Keratinocyte (primary cell): Measurements from ENCODE around the gene SLIT3. TPM values are rescaled to one million over a fixed set of nuclear protein-coding genes. Genes with fewer than 3 reads are reported as not detected.

ENCODE experiments used
- DNase-seq: peaks from one replicate; pipeline ENCODE4 v3.0.0-alpha.2; 2011; ENCODE audit warnings: low read depth, missing footprints, low spot score
- FAIRE-seq: peaks from 2 replicates; lab custom pipeline; 2011; peaks lifted over from hg19 to GRCh38; lab: Jason Lieb, UNC
- H2AFZ ChIP-seq: 2 replicates; pipeline ENCODE4 v1.6.0; 2012; ENCODE audit warnings: low read length, control low read depth, inconsistent platforms; ENCODE audit not compliant: control insufficient read depth
- H3K27ac ChIP-seq: 2 replicates; pipeline ENCODE4 v1.5.1; 2011; ENCODE audit warnings: low read length; ENCODE audit not compliant: control insufficient read depth, insufficient read depth
- H3K27me3 ChIP-seq: 3 replicates; pipeline ENCODE4 v1.6.0; 2011; ENCODE audit warnings: low read length; ENCODE audit not compliant: control insufficient read depth, insufficient read depth; ENCODE audit errors: extremely low read depth
- H3K36me3 ChIP-seq, 2 experiments: 2 replicates in 1 of 2; 3 replicates in 1 of 2; pipeline ENCODE4 v1.5.1; 2011; ENCODE audit warnings: low read length in 2 of 2, mild to moderate bottlenecking in 1 of 2; ENCODE audit not compliant: control insufficient read depth in 2 of 2, insufficient read depth in 2 of 2; ENCODE audit errors: extremely low read depth in 1 of 2
- H3K4me1 ChIP-seq: 3 replicates; pipeline ENCODE4 v1.5.1; 2011; ENCODE audit warnings: low read length; ENCODE audit not compliant: control insufficient read depth, insufficient read depth; ENCODE audit errors: extremely low read depth
- H3K4me2 ChIP-seq: 3 replicates; pipeline ENCODE4 v1.6.0; 2011; ENCODE audit warnings: low read depth, low read length; ENCODE audit not compliant: control insufficient read depth, insufficient read depth; ENCODE audit errors: extremely low read depth
- H3K4me3 ChIP-seq, 3 experiments: fragments of 200-600 bp in 1 of 3; sonication (generic) in 1 of 3; 2 replicates in 2 of 3; 3 replicates in 1 of 3; pipeline ENCODE4 v1.5.1; 2011 to 2016; ENCODE audit warnings: low read length in 3 of 3, mild to moderate bottlenecking in 3 of 3, control low read depth in 2 of 3, inconsistent platforms in 1 of 3, low read depth in 1 of 3, mixed read lengths in 1 of 3, mixed run types in 1 of 3, moderate library complexity in 1 of 3; ENCODE audit not compliant: control insufficient read depth in 2 of 3, insufficient read depth in 2 of 3; ENCODE audit errors: extremely low read depth in 1 of 3
- H3K79me2 ChIP-seq: 2 replicates; pipeline ENCODE4 v1.6.0; 2012; ENCODE audit warnings: low read length; ENCODE audit not compliant: control insufficient read depth, insufficient read depth
- H3K9ac ChIP-seq: 3 replicates; pipeline ENCODE4 v1.6.0; 2011; ENCODE audit warnings: low read length; ENCODE audit not compliant: control insufficient read depth, insufficient read depth; ENCODE audit errors: extremely low read depth
- H3K9me1 ChIP-seq: 3 replicates; pipeline ENCODE4 v1.6.0; 2011; ENCODE audit warnings: low read length; ENCODE audit not compliant: control insufficient read depth, insufficient read depth; ENCODE audit errors: extremely low read depth
- H3K9me3 ChIP-seq: 2 replicates; pipeline ENCODE4 v1.5.1; 2012; ENCODE audit warnings: low read depth, low read length; ENCODE audit not compliant: control insufficient read depth
- H4K20me1 ChIP-seq: 3 replicates; pipeline ENCODE4 v1.6.0; 2011; ENCODE audit warnings: low read length; ENCODE audit not compliant: control insufficient read depth, insufficient read depth; ENCODE audit errors: extremely low read depth
- CTCF ChIP-seq, 3 experiments: IDR thresholded peaks in 1 of 3; conservative IDR thresholded peaks in 1 of 3; optimal IDR thresholded peaks in 1 of 3; 2 replicates in 2 of 3; 3 replicates in 1 of 3; pipeline versions ENCODE3 to v1.5.1; 2011; ENCODE audit warnings: low read length in 3 of 3, mild to moderate bottlenecking in 3 of 3, moderate library complexity in 2 of 3, control low read depth in 1 of 3, inconsistent platforms in 1 of 3; ENCODE audit not compliant: insufficient read depth in 2 of 3; ENCODE audit errors: extremely low read depth in 1 of 3
- EZH2 ChIP-seq: IDR thresholded peaks from one replicate; pipeline ENCODE4 v1.6.1; 2012; ENCODE audit warnings: inconsistent platforms, mild to moderate bottlenecking, low read length, moderate library complexity
- dilution Hi-C: fragments of 300-500 bp; cut with MboI; formaldehyde crosslinking; loops from one replicate; pipeline ENCODE4 v1.7.0; 2020; ENCODE audit warnings: low sequenced_read_pairs; ENCODE audit not compliant: extremely low pct_ligation_motif_present
- polyA plus RNA-seq, 5 experiments: library from polyadenylated mRNA; depleted of rRNA in 3 of 5; stranded (reverse) in 3 of 5; stranded (forward) in 1 of 5; unstranded in 1 of 5; fragments of >200 nt; gene quantifications; 1 replicate in 1 of 5; 2 replicates in 3 of 5; 3 replicates in 1 of 5; pipeline versions ENCODE4 v1.2.1 to v1.2.3, GENCODE V29; 2011 to 2012; ENCODE audit warnings: missing spikeins in 2 of 5, low read depth in 1 of 5, low replicate concordance in 1 of 5

SLIT3 gene
- polyA plus RNA-seq, 1 donor (not counting 4 experiments of a cell fraction or from before 2014, with no cell fraction given): 2.4 TPM

- no peak for TF ChIP-seq CTCF (optimal IDR thresholded peaks at IDR 0.05 in 1 of 3, IDR thresholded peaks at IDR 0.05 in 1 of 3, conservative IDR thresholded peaks at IDR 0.05 in 1 of 3; ENCODE audit: extremely low read depth in 1 of 3, insufficient read depth in 2 of 3, low read length in 3 of 3)
- no peak for TF ChIP-seq EZH2
- FAIRE-seq: no peak
These were observed 435.0 kb downstream of the SLIT3 start for GRCh38 chr5:168865968-168866367.

GRCh38 chr5:168863021-168863420 is 437.9 kb downstream of the SLIT3 start:
- Histone ChIP-seq H3K27me3 (no peaks in the 10 kb centered on the region), H4K20me1 (no peaks in the 10 kb centered on the region), H3K9ac (no peak overlapping the region), H3K79me2 (no peaks in the 10 kb centered on the region), H3K4me2 (no peak overlapping the region), H3K9me3 (no peaks in the 10 kb centered on the region), H2AFZ (no peak overlapping the region), H3K4me3 (no peak overlapping the region), H3K27ac (no peak overlapping the region), H3K36me3 (no peaks in the 10 kb centered on the region), H3K4me1 (no peaks in the 10 kb centered on the region), H3K9me1 (no peaks in the 10 kb centered on the region)
- dilution Hi-C loops: no loop called here
- DNase-seq: no peak
- TF ChIP-seq CTCF (optimal IDR thresholded peaks at IDR 0.05 in 1 of 3, IDR thresholded peaks at IDR 0.05 in 1 of 3, conservative IDR thresholded peaks at IDR 0.05 in 1 of 3; ENCODE audit: extremely low read depth in 1 of 3, insufficient read depth in 2 of 3, low read length in 3 of 3) (no peak), EZH2 (no peak)
- no peak for FAIRE-seq

More at GRCh38 chr5:168865968-168866367, 435.0 kb downstream of the SLIT3 start:
- no peaks in the 10 kb centered on the region for H3K27me3 ChIP-seq
- no peaks in the 10 kb centered on the region for H3K79me2 ChIP-seq
- H3K4me1 ChIP-seq: no peaks in the 10 kb centered on the region
- no peak overlapping the region for H3K4me3 ChIP-seq
- H3K9me3 ChIP-seq: no peaks in the 10 kb centered on the region
- no peak overlapping the region for H3K4me2 ChIP-seq
- H2AFZ ChIP-seq: no peak overlapping the region
- DNase-seq: no peak
- no peaks in the 10 kb centered on the region for H3K9me1 ChIP-seq
- dilution Hi-C loops: no loop called here
- H3K9ac ChIP-seq: no peak overlapping the region
- H3K27ac ChIP-seq: no peak overlapping the region
- H4K20me1 ChIP-seq: no peaks in the 10 kb centered on the region
- no peaks in the 10 kb centered on the region for H3K36me3 ChIP-seq
